GM19023 (cell line): ENCODE data around the gene AATF.

Source experiments
- ATAC-seq: cut with Tn5 transposase; IDR thresholded peaks from one replicate; pipeline ENCODE4 v1.9.1; 2021; ENCODE audit warnings: mild to moderate bottlenecking, moderate library complexity; ENCODE audit not compliant: unreplicated experiment

AATF gene

GRCh38 chr17:37098910-37099664, 150.3 kb downstream of the AATF start:
- ATAC-seq, result no peak

GRCh38 chr17:37100231-37100630, 151.5 kb downstream of the AATF start:
- ATAC-seq, result no peak

- ATAC-seq, result no peak
Observed at GRCh38 chr17:37101306-37101705, 152.6 kb downstream of the AATF start.

- ATAC-seq, result no peak
Observed at GRCh38 chr17:37103231-37103630, 154.5 kb downstream of the AATF start.

GRCh38 chr17:37106049-37106448, 157.3 kb downstream of the AATF start:
- ATAC-seq, result no peak
